ENCODE measurements around the gene ZC3H8.

- TF ChIP-seq, protein P1, sequence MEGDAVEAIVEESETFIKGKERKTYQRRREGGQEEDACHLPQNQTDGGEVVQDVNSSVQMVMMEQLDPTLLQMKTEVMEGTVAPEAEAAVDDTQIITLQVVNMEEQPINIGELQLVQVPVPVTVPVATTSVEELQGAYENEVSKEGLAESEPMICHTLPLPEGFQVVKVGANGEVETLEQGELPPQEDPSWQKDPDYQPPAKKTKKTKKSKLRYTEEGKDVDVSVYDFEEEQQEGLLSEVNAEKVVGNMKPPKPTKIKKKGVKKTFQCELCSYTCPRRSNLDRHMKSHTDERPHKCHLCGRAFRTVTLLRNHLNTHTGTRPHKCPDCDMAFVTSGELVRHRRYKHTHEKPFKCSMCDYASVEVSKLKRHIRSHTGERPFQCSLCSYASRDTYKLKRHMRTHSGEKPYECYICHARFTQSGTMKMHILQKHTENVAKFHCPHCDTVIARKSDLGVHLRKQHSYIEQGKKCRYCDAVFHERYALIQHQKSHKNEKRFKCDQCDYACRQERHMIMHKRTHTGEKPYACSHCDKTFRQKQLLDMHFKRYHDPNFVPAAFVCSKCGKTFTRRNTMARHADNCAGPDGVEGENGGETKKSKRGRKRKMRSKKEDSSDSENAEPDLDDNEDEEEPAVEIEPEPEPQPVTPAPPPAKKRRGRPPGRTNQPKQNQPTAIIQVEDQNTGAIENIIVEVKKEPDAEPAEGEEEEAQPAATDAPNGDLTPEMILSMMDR (IDR thresholded peaks at IDR 0.05): no peak
- TF ChIP-seq POLR2AphosphoS5 (IDR thresholded peaks at IDR 0.05) (no peak), POLR2A (IDR thresholded peaks at IDR 0.05) (no peak)
Observed at GRCh38 chr2:112195950-112196349, 58.9 kb downstream of the ZC3H8 start.

All from breast epithelium (tissue), 3 donors.